A673 (cell line): ENCODE measurements around the gene ST6GAL2. TPM values are rescaled to one million over a fixed set of nuclear protein-coding genes. Genes with fewer than 3 reads are reported as not detected.

Source experiments
- BruUV-seq: library from RNA; stranded (reverse); fragments of 400-500 nt; replicated peaks from 2 replicates; lab custom pipeline; 2021; lab: Mats Ljungman, UMichigan
- CTCF ChIA-PET: fragments of 300-600 bp; sonication (Branson Sonifier 250); formaldehyde crosslinking; loops from one replicate; lab custom pipeline; 2022; ENCODE audit warnings: antibody characterized with exemption; lab: Charles Lee
- POLR2A ChIA-PET: fragments of 300-600 bp; sonication (Branson Sonifier 250); formaldehyde crosslinking; loops from one replicate; lab custom pipeline; 2022; ENCODE audit warnings: antibody characterized with exemption; ENCODE audit not compliant: low non-redundant PET; lab: Charles Lee
- DNase-seq: peaks from one replicate; pipeline ENCODE4 v3.0.0-alpha.2; 2015; ENCODE audit warnings: low spot score
- H3K27ac ChIP-seq: fragments of 200-600 bp; sonication (generic); 2 replicates; pipeline ENCODE4 v1.5.1; 2016; ENCODE audit warnings: mixed run types, low read depth, mild to moderate bottlenecking, mixed read lengths, antibody characterized with exemption, low read length; ENCODE audit not compliant: poor library complexity, severe bottlenecking
- H3K27me3 ChIP-seq: fragments of 200-600 bp; sonication (generic); replicated peaks from 2 replicates; pipeline ENCODE4 v1.6.1; 2017; ENCODE audit warnings: mixed run types, low read depth, mild to moderate bottlenecking, mixed read lengths, antibody characterized with exemption, low read length; ENCODE audit not compliant: insufficient read depth, poor library complexity
- H3K36me3 ChIP-seq: fragments of 200-600 bp; sonication (generic); 2 replicates; pipeline ENCODE4 v1.6.1; 2016; ENCODE audit warnings: mixed run types, mild to moderate bottlenecking, mixed read lengths, antibody characterized with exemption, low read length; ENCODE audit not compliant: insufficient read depth, poor library complexity, severe bottlenecking
- H3K4me1 ChIP-seq: fragments of 200-600 bp; sonication (generic); 2 replicates; pipeline ENCODE4 v1.6.1; 2017; ENCODE audit warnings: mixed run types, mild to moderate bottlenecking, mixed read lengths, antibody characterized with exemption, low read length; ENCODE audit not compliant: insufficient read depth, poor library complexity, severe bottlenecking
- H3K4me3 ChIP-seq: fragments of 200-600 bp; sonication (generic); 2 replicates; pipeline ENCODE4 v1.5.1; 2016; ENCODE audit warnings: low read depth, mixed run types, mild to moderate bottlenecking, mixed read lengths, low read length; ENCODE audit not compliant: poor library complexity, severe bottlenecking
- H3K9me3 ChIP-seq: fragments of 200-600 bp; sonication (generic); 2 replicates; pipeline ENCODE4 v1.6.1; 2016; ENCODE audit warnings: mixed run types, low read depth, mild to moderate bottlenecking, mixed read lengths, antibody characterized with exemption, low read length; ENCODE audit not compliant: poor library complexity, severe bottlenecking
- CTCF ChIP-seq: fragments of 300-800, 200-600 bp; sonication (generic); conservative IDR thresholded peaks from 2 replicates; pipeline ENCODE4 v1.5.1; 2017; ENCODE audit warnings: low read depth, mild to moderate bottlenecking, antibody characterized with exemption, low read length, moderate library complexity, mixed read lengths
- EZH2 ChIP-seq: fragments of 200-600 bp; sonication (generic); IDR thresholded peaks from 2 replicates; pipeline ENCODE4 v1.6.1; 2017; ENCODE audit warnings: borderline replicate concordance, low read depth, mild to moderate bottlenecking, mixed read lengths, antibody characterized with exemption, low read length; ENCODE audit not compliant: poor library complexity, severe bottlenecking
- intact Hi-C: fragments of 100-400 bp; cut with micrococcal nuclease; formaldehyde crosslinking; loops from one replicate; pipeline ENCODE4 v1.10.0; 2022; ENCODE audit not compliant: unreplicated experiment
- total RNA-seq: library from RNA; stranded (reverse); gene quantifications from 2 replicates; pipeline ENCODE4 v1.2.3, GENCODE V29; 2021

The ST6GAL2 gene
- total RNA-seq, 1 experiment from 2014 or later = 0.56 TPM

DNA sequence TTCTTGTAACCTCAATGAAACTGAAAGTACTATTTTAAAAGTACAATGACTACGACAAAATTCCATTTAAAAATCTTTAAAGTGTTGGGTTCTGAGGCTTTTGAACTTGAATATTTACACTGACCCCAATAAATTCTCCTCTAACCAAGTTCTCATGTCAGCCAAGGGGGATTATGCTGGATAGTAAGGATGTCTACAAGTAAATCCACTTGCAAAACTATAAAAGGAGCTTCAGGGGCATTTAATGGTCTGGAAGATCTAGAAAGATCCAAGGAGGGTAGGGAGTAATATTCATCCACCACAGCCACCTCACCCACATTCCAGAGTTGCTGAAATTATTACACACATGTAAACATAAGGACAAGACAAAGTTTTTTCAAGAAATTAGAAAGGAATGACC is 81.8 kb downstream of the ST6GAL2 start:
- TF ChIP-seq CTCF (no peak), EZH2 (no peak)
- intact Hi-C loops = no loop called here
- no peak for DNase-seq
- Histone ChIP-seq H3K4me3 (no peak overlapping the region), H3K27me3 (no peaks in the 10 kb centered on the region), H3K4me1 (no peaks in the 10 kb centered on the region), H3K9me3 (no peaks in the 10 kb centered on the region), H3K36me3 (no peaks in the 10 kb centered on the region), H3K27ac (no peak overlapping the region)
- ChIA-PET POLR2A (no interaction called here), CTCF (no interaction called here)
- BruUV-seq = no TSS peak

GRCh38 chr2:106800976-106801655 is 84.9 kb downstream of the ST6GAL2 start:
- no peak for DNase-seq
- H3K36me3 ChIP-seq = no peaks in the 10 kb centered on the region
- intact Hi-C loops = no loop called here
- no peaks in the 10 kb centered on the region for H3K9me3 ChIP-seq
- TF ChIP-seq CTCF (no peak), EZH2 (no peak)
- CTCF ChIA-PET = no interaction called here
- no peaks in the 10 kb centered on the region for H3K27me3 ChIP-seq
- no peak overlapping the region for H3K4me3 ChIP-seq
- H3K4me1 ChIP-seq = no peaks in the 10 kb centered on the region
- no TSS peak for BruUV-seq
- POLR2A ChIA-PET = no interaction called here
- no peak overlapping the region for H3K27ac ChIP-seq

DNA sequence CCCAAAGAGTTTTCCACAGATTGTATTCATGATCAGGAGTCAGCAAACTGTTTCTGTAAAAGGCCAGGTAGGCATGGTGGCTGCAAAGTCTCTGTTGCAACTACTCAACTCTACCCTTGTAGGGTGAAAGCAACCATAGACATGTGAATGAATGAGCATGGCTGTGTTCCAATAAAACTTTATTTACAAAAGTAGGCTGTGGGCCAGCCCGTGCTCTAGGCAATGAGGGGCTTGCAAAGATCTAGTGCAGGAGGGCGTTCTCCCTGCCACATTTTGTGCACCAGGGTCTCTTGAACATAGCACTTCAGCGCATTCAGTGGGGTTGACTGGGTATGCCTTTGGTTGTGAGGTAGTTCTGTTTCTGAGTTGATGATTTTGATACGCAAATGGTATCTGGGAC is 85.8 kb downstream of the ST6GAL2 start:
- no peak for TF ChIP-seq EZH2
- no peak for TF ChIP-seq CTCF
- intact Hi-C loops = no loop called here
- no peaks in the 10 kb centered on the region for H3K36me3 ChIP-seq
- CTCF ChIA-PET = no interaction called here
- no peaks in the 10 kb centered on the region for H3K9me3 ChIP-seq
- POLR2A ChIA-PET = no interaction called here
- H3K4me1 ChIP-seq = no peaks in the 10 kb centered on the region
- no peak overlapping the region for H3K4me3 ChIP-seq
- DNase-seq = no peak
- no peak overlapping the region for H3K27ac ChIP-seq
- H3K27me3 ChIP-seq = no peaks in the 10 kb centered on the region
- no TSS peak for BruUV-seq
